CD14-positive monocyte (primary cell): Measurements from ENCODE around the gene NTM. TPM values are rescaled to one million over a fixed set of nuclear protein-coding genes. Genes with fewer than 3 reads are reported as not detected.

Experiments used
- DNase-seq, 3 donors: peaks; one replicate each; pipeline ENCODE4 v3.0.0-alpha.2; 2011 to 2022
- H2AFZ ChIP-seq: 2 replicates; pipeline ENCODE4 v1.6.0; 2012; ENCODE audit warnings: mild to moderate bottlenecking, low read depth, low read length, inconsistent platforms; ENCODE audit not compliant: insufficient read depth, poor library complexity, severe bottlenecking
- H3K27ac ChIP-seq, 2 donors: 1 replicate in 1 of 2; 2 replicates in 1 of 2; pipeline ENCODE4 v1.5.1; 2012 to 2013; ENCODE audit warnings: low read length in 2 of 2, control low read depth in 1 of 2, inconsistent platforms in 1 of 2, low read depth in 1 of 2, mild to moderate bottlenecking in 1 of 2
- H3K27me3 ChIP-seq, 2 donors: one replicate each; pipeline versions ENCODE4 v1.6.0 to v1.6.1; 2011 to 2013; ENCODE audit warnings: low read length in 2 of 2; ENCODE audit not compliant: control insufficient read depth in 2 of 2, insufficient read depth in 2 of 2
- H3K36me3 ChIP-seq, 2 donors: replicated peaks in 1 of 2; 1 replicate in 1 of 2; 2 replicates in 1 of 2; pipeline versions ENCODE4 v1.5.1 to v1.6.1; 2012 to 2013; ENCODE audit warnings: low read length in 2 of 2, control low read depth in 1 of 2, inconsistent platforms in 1 of 2, mild to moderate bottlenecking in 1 of 2; ENCODE audit not compliant: insufficient read depth in 2 of 2, control insufficient read depth in 1 of 2
- H3K4me1 ChIP-seq, 2 donors: 1 replicate in 1 of 2; 2 replicates in 1 of 2; pipeline versions ENCODE4 v1.5.1 to v1.6.1; 2012 to 2013; ENCODE audit warnings: low read length in 2 of 2, control low read depth in 1 of 2, inconsistent platforms in 1 of 2, mild to moderate bottlenecking in 1 of 2, moderate library complexity in 1 of 2; ENCODE audit not compliant: insufficient read depth in 2 of 2, control insufficient read depth in 1 of 2
- H3K4me2 ChIP-seq: replicated peaks from 2 replicates; pipeline ENCODE3; 2012; ENCODE audit warnings: low read length, moderate library complexity, mild to moderate bottlenecking; ENCODE audit not compliant: poor library complexity, severe bottlenecking; ENCODE audit errors: extremely low read depth
- H3K4me3 ChIP-seq, 3 experiments: fragments of 200-600 bp in 1 of 3; sonication (generic) in 1 of 3; replicated peaks in 1 of 3; 1 replicate in 2 of 3; 2 replicates in 1 of 3; pipeline ENCODE4 v1.5.1; 2011 to 2013; ENCODE audit warnings: low read length in 3 of 3, mild to moderate bottlenecking in 3 of 3, control low read depth in 2 of 3, low read depth in 2 of 3, inconsistent platforms in 1 of 3, moderate library complexity in 1 of 3
- H3K79me2 ChIP-seq: 2 replicates; pipeline ENCODE4 v1.6.0; 2012; ENCODE audit warnings: mild to moderate bottlenecking, control low read depth, inconsistent platforms, low read length, moderate library complexity; ENCODE audit not compliant: insufficient read depth
- H3K9ac ChIP-seq: 2 replicates; pipeline ENCODE4 v1.6.0; 2017; ENCODE audit warnings: low read length, mild to moderate bottlenecking; ENCODE audit not compliant: insufficient read depth, poor library complexity, severe bottlenecking
- H3K9me3 ChIP-seq, 2 donors: replicated peaks in 1 of 2; 1 replicate in 1 of 2; 2 replicates in 1 of 2; pipeline versions ENCODE4 v1.5.1 to v1.6.1; 2012 to 2013; ENCODE audit warnings: low read length in 2 of 2, control low read depth in 1 of 2; ENCODE audit not compliant: control insufficient read depth in 1 of 2, insufficient read depth in 1 of 2
- H4K20me1 ChIP-seq: 2 replicates; pipeline ENCODE4 v1.6.0; 2012; ENCODE audit warnings: mild to moderate bottlenecking, low read length, control low read depth, moderate library complexity; ENCODE audit not compliant: insufficient read depth
- H3K27ac Mint-ChIP-seq, 7 donors: one replicate each; pipeline ENCODE4 v1.8.0; 2020; ENCODE audit warnings: mild to moderate bottlenecking in 7 of 7, mixed read lengths in 7 of 7, moderate library complexity in 6 of 7, inconsistent platforms in 2 of 7
- H3K27me3 Mint-ChIP-seq, 3 donors: one replicate each; pipeline ENCODE4 v1.8.0; 2021 to 2022; ENCODE audit warnings: low read depth in 3 of 3, mild to moderate bottlenecking in 3 of 3, mixed read lengths in 3 of 3, moderate library complexity in 3 of 3, inconsistent platforms in 1 of 3
- H3K36me3 Mint-ChIP-seq, 2 donors: one replicate each; pipeline ENCODE4 v1.8.0; 2020; ENCODE audit warnings: mixed read lengths in 2 of 2, inconsistent platforms in 1 of 2, mild to moderate bottlenecking in 1 of 2
- H3K4me1 Mint-ChIP-seq: one replicate; pipeline ENCODE4 v1.8.0; 2020; ENCODE audit warnings: mild to moderate bottlenecking, mixed read lengths
- H3K4me3 Mint-ChIP-seq, 2 donors: one replicate each; pipeline ENCODE4 v1.8.0; 2020; ENCODE audit warnings: mild to moderate bottlenecking in 2 of 2, mixed read lengths in 2 of 2, moderate library complexity in 1 of 2
- H3K9me3 Mint-ChIP-seq, 7 donors: one replicate each; pipeline ENCODE4 v1.8.0; 2020 to 2022; ENCODE audit warnings: mixed read lengths in 7 of 7, mild to moderate bottlenecking in 6 of 7, moderate library complexity in 6 of 7, inconsistent platforms in 2 of 7
- WGBS: methylation state at CpG from one replicate; pipeline ENCODE4 v1.1.5; 2013; ENCODE audit warnings: missing lambda C conversion rate; ENCODE audit not compliant: insufficient coverage; 5-methylcytosine and 5-hydroxymethylcytosine counted together
- intact Hi-C, 2 donors: fragments of 100-400 bp; cut with micrococcal nuclease; formaldehyde crosslinking; loops; one replicate each; pipeline versions ENCODE4 v1.15.0 to v1.15.1; 2023
- polyA plus RNA-seq, 3 donors: library from polyadenylated mRNA; depleted of rRNA in 1 of 3; unstranded in 2 of 3; stranded (reverse) in 1 of 3; fragments of 300-500 nt in 2 of 3; fragments of >200 nt in 1 of 3; fragmentation: Illumina TruSeq in 2 of 3; gene quantifications; 1 replicate in 2 of 3; 2 replicates in 1 of 3; pipeline ENCODE4 v1.2.3, GENCODE V29; 2012 to 2021
- TF ChIP-seq, protein P1 (sequence below): fragments of 200-600 bp; IDR thresholded peaks from one replicate; pipeline ENCODE4 v1.8.0; 2022; ENCODE audit warnings: antibody characterized with exemption, mild to moderate bottlenecking

Gene NTM
- polyA plus RNA-seq, 3 donors = not detected

DNA sequence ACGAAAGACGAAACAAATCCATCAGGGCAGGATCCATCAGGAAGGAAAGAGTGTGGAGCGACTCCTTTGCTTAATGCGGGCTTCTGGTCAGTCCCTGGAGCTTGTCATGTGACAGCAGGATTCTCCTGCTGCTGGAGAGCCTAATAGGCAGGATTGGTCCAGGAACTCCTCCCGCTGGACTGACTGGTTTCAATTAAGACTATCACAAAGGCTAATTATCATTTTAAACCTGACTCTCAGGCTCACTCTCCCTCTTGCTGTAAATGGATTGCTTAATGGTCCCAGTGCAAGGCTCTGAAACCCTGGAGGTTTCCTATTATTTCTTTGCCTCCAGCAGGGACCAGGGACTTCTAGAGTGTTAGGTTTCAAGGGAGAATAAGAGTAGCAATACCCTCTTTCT, 493.8 kb downstream of the NTM start:
- Histone ChIP-seq H3K27me3 (no peaks in the 10 kb centered on the region), H3K36me3 (no peaks in the 10 kb centered on the region), H4K20me1 (no peaks in the 10 kb centered on the region), H3K4me2 (no peak overlapping the region), H3K9ac (no peak overlapping the region), H3K79me2 (no peaks in the 10 kb centered on the region), H3K27ac (no peak overlapping the region), H2AFZ (no peak overlapping the region), H3K4me1 (no peaks in the 10 kb centered on the region), H3K9me3 (no peaks in the 10 kb centered on the region), H3K4me3 (no peak overlapping the region)
- TF ChIP-seq, protein P1, sequence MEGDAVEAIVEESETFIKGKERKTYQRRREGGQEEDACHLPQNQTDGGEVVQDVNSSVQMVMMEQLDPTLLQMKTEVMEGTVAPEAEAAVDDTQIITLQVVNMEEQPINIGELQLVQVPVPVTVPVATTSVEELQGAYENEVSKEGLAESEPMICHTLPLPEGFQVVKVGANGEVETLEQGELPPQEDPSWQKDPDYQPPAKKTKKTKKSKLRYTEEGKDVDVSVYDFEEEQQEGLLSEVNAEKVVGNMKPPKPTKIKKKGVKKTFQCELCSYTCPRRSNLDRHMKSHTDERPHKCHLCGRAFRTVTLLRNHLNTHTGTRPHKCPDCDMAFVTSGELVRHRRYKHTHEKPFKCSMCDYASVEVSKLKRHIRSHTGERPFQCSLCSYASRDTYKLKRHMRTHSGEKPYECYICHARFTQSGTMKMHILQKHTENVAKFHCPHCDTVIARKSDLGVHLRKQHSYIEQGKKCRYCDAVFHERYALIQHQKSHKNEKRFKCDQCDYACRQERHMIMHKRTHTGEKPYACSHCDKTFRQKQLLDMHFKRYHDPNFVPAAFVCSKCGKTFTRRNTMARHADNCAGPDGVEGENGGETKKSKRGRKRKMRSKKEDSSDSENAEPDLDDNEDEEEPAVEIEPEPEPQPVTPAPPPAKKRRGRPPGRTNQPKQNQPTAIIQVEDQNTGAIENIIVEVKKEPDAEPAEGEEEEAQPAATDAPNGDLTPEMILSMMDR = no peak
- Mint-ChIP-seq H3K27ac (no peak overlapping the region), H3K27me3 (peaks cover 0 to 5% (median 3%) of the 10 kb centered on the region in 3 donors), H3K4me1 (peaks cover 7% of the 10 kb centered on the region), H3K9me3 (no peaks in the 10 kb centered on the region), H3K4me3 (no peak overlapping the region), H3K36me3 (no peaks in the 10 kb centered on the region)
- no peak for DNase-seq
- WGBS = 92% methylated on average over 5 of the region's 5 CpGs
- intact Hi-C loops = loop anchor here in 1 of 2 donors (10.0 kb wide), 1 partner anchor 1081 kb away; no protein-coding TSS in a partner anchor

DNA sequence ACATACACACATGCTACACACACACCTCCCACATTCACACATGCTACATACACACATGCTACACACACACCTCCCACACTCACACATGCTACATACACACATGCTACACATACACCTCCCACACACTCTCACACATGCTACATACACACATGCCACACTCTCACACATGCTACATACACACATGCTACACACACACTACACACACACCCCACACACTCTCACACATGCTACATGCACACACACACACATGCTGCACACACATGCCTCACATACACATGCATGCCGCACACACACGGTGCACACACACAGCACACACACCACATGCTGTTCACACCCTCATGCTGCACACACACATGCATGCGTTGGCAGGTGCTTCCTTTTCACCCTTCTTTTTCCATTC, 495.4 kb downstream of the NTM start:
- Histone ChIP-seq H3K79me2 (no peaks in the 10 kb centered on the region), H3K4me3 (no peak overlapping the region), H3K4me2 (no peak overlapping the region), H3K27me3 (no peaks in the 10 kb centered on the region), H3K27ac (no peak overlapping the region), H3K9ac (no peak overlapping the region), H3K4me1 (no peaks in the 10 kb centered on the region), H2AFZ (no peak overlapping the region), H3K9me3 (no peaks in the 10 kb centered on the region), H3K36me3 (no peaks in the 10 kb centered on the region), H4K20me1 (no peaks in the 10 kb centered on the region)
- peaks cover 0 to 4% (median 2%) of the 10 kb centered on the region in 3 donors for H3K27me3 Mint-ChIP-seq
- no peak for DNase-seq
- TF ChIP-seq, protein P1 = no peak
- H3K4me1 Mint-ChIP-seq = peaks cover 3% of the 10 kb centered on the region
- no peak overlapping the region for H3K4me3 Mint-ChIP-seq
- H3K9me3 Mint-ChIP-seq = no peaks in the 10 kb centered on the region
- H3K27ac Mint-ChIP-seq = peak overlapping the region in 1 of 7 donors; percentile 34
- H3K36me3 Mint-ChIP-seq = no peaks in the 10 kb centered on the region
- 100% methylated on average over 3 of the region's 3 CpGs for WGBS
- intact Hi-C loops = loop anchor here (2.0 to 10.0 kb wide), 2 partner anchors 261 to 1079 kb away; no protein-coding TSS in a partner anchor
